AG09319 (cell line): Measurements from ENCODE around the gene AGMAT.

Experiments
- DNase-seq: peaks from one replicate; pipeline ENCODE4 v3.0.0-alpha.2; 2010; ENCODE audit warnings: low read depth; ENCODE audit errors: extremely low read depth
- TF ChIP-seq, protein P1 (sequence below): IDR thresholded peaks from 2 replicates; pipeline ENCODE4 v1.5.1; 2011; ENCODE audit warnings: low read depth, mild to moderate bottlenecking, inconsistent platforms, low read length, moderate library complexity

AGMAT gene

DNA sequence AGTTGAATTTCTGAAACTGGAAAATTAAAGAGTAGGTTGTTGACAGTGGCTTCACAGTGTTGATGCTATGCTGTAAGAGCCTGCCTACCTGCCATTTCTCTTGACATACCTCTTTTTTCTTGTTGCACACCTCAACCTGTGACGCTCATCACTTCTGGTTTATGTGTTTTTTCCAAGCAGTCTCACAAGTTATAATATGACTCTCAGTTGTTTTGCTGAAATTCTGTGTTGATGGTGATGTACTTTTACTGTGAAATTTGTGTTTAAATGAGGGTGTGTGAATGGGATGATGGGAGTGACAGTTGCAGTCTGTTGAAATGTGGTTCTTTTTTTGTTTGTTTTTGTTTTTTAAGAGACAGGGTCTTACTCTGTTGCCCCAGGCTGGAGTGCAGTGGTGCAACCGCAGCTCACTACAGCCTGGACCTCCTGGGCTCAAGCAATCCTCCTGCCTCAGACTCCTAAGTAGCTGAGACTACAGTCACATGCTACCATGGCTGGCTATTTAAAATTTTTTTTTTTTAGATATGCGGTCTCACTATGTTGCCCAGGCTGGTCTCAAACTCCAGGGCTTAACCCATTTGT, 39.4 kb upstream of the AGMAT start:
- TF ChIP-seq, protein P1, sequence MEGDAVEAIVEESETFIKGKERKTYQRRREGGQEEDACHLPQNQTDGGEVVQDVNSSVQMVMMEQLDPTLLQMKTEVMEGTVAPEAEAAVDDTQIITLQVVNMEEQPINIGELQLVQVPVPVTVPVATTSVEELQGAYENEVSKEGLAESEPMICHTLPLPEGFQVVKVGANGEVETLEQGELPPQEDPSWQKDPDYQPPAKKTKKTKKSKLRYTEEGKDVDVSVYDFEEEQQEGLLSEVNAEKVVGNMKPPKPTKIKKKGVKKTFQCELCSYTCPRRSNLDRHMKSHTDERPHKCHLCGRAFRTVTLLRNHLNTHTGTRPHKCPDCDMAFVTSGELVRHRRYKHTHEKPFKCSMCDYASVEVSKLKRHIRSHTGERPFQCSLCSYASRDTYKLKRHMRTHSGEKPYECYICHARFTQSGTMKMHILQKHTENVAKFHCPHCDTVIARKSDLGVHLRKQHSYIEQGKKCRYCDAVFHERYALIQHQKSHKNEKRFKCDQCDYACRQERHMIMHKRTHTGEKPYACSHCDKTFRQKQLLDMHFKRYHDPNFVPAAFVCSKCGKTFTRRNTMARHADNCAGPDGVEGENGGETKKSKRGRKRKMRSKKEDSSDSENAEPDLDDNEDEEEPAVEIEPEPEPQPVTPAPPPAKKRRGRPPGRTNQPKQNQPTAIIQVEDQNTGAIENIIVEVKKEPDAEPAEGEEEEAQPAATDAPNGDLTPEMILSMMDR, result no peak
- no peak for DNase-seq

DNA sequence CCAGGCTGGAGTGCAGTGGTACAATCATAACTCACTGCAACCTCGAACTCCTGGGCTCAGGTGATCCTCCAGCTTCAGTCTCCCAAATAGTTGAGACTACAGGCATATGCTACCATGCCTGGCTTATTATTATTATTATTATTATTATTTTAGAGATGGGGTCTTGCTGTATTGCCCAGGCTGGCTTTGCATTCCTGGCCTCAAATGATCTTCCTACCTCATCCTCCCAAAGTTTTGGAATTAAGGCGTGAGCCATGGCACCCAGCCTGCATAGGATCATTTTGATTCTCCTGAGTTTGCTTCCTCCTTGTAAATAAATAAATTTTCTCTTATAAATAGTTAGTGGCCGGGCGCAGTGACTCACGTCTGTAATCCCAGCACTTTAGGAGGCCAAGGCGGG, 38.6 kb upstream of the AGMAT start:
- no peak for DNase-seq
- TF ChIP-seq, protein P1, result no peak

DNA sequence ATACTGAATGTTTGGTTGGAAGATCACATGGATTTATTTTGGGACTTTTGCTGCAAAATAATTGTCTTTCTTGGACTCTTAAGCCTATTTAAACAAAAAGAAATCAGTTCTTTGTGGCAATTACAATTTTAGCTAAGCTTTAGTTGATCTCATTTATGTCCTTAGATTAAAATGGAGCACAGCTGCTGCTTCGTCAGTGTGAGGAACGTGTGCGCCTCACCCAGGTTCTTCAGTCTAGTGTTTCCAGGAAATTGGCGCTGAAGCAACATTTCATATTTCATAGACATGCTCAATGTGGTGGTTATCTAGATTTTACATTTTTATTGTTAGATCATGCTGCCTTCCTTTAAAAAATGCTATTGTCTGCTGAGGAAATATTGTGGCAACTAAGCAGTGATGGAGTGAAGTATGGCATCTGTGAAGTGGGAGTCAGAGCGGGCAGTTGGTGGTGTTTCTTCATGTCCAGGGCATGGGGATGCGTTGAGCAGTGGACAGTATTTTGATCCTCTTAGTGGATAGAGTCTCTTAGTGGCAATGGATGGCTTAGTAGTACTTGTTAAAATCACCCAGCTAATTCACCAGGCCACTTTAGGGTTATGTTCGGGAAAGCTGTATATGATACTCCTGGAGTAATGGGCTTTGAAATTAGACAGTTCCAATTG, 38.0 kb upstream of the AGMAT start:
- TF ChIP-seq, protein P1, result no peak
- no peak for DNase-seq

- TF ChIP-seq, protein P1, result no peak
These were observed 37.1 kb upstream of the AGMAT start for GRCh38 chr1:15621975-15622374.

DNA sequence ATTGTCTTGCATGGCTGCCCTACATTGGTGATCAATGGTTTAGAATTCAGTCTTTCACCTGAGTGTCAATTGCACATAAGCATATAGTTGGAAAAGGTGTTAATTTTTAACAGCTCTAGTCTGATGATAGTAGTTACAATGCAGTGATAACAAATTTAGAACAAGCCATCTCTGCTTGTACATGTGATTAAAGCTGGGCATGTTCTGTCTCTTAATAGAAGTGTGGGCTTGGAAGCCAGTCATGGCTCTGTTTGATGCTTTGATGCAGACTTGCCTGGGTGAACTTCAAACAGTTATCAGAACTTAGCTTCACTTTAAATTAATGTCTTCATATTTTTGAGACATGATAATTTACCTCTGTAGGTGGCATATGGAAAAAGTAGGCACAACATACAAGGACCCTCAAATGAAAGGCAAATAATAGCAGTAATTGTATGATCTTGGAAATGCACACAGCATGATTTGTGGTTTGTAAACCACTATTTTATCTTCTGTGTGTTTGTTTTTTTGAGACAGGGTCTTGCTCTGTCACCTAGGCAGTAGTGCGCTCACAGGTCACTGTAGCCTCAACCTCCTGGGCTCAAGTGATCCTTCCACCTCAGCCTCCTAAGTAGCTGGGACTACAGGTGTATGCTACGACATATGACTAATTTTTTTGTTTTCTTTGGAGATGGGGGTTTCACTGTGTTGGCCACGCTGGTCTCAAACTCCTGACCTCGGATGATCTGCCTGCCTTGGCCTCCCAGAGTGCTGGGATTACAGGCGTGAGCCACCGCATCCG, 36.2 kb upstream of the AGMAT start:
- no peak for DNase-seq
- TF ChIP-seq, protein P1, result no peak

More at GRCh38 chr1:15621975-15622374, 37.1 kb upstream of the AGMAT start:
- DNase-seq, result no peak

GRCh38 chr1:15620155-15620545, 35.3 kb upstream of the AGMAT start:
- no peak for DNase-seq
- TF ChIP-seq, protein P1, result no peak
